Naive thymus-derived CD8-positive, alpha-beta T cell (primary cell): ENCODE results near the gene POLR3K. TPM values are rescaled to one million over a fixed set of nuclear protein-coding genes. Genes with fewer than 3 reads are reported as not detected.
"Not testable (repeated sequence)": the region's sequence is repeated elsewhere in the genome, so short reads cannot be mapped to it uniquely, and the experiment has no call there.

Experiments
- ATAC-seq, 2 donors: fragments of 150-1000 bp; cut with Tn5 transposase in 1 of 2; sonication (Bioruptor Pico), chemical (Tn5 transposase) in 1 of 2; 1 replicate in 1 of 2; 2 replicates in 1 of 2; pipeline ENCODE4 v1.10.0; 2021; ENCODE audit warnings: mild to moderate bottlenecking in 2 of 2, moderate library complexity in 2 of 2
- POLR2A ChIA-PET: fragments of 350-600 bp; sonication (Branson Sonifier 250); formaldehyde crosslinking; loops from one replicate; lab custom pipeline; 2021; ENCODE audit warnings: antibody characterized with exemption; lab: Charles Lee
- DNase-seq, 10 donors: peaks; one replicate each; pipeline versions ENCODE4 v3.0.0 to v3.0.0-alpha.2; 2020 to 2022
- H3K27ac Mint-ChIP-seq, 10 donors: one replicate each; pipeline ENCODE4 v1.8.0; 2020 to 2022; ENCODE audit warnings: mild to moderate bottlenecking in 10 of 10, mixed read lengths in 10 of 10, moderate library complexity in 4 of 10, inconsistent platforms in 1 of 10
- H3K27me3 Mint-ChIP-seq, 5 donors: one replicate each; pipeline ENCODE4 v1.8.0; 2021 to 2022; ENCODE audit warnings: mixed read lengths in 5 of 5
- H3K36me3 Mint-ChIP-seq, 3 donors: one replicate each; pipeline ENCODE4 v1.8.0; 2020 to 2022; ENCODE audit warnings: mixed read lengths in 3 of 3, mild to moderate bottlenecking in 2 of 3, inconsistent platforms in 1 of 3
- H3K4me1 Mint-ChIP-seq, 4 donors: one replicate each; pipeline ENCODE4 v1.8.0; 2021 to 2022; ENCODE audit warnings: mixed read lengths in 4 of 4
- H3K4me3 Mint-ChIP-seq, 10 donors: one replicate each; pipeline ENCODE4 v1.8.0; 2020 to 2022; ENCODE audit warnings: mild to moderate bottlenecking in 10 of 10, mixed read lengths in 10 of 10, moderate library complexity in 6 of 10, inconsistent platforms in 1 of 10
- H3K9me3 Mint-ChIP-seq, 9 donors: one replicate each; pipeline ENCODE4 v1.8.0; 2020 to 2022; ENCODE audit warnings: mixed read lengths in 9 of 9, mild to moderate bottlenecking in 3 of 9, inconsistent platforms in 1 of 9, moderate library complexity in 1 of 9
- polyA plus RNA-seq, 3 donors: library from polyadenylated mRNA; unstranded; fragments of 300-500 nt; fragmentation: Illumina TruSeq; gene quantifications; one replicate each; pipeline ENCODE4 v1.2.3, GENCODE V29; 2021
- total RNA-seq, 8 experiments: library from RNA in 2 of 8; stranded (reverse) in 2 of 8; gene quantifications; one replicate each; pipeline ENCODE4 v1.2.3 and lab custom pipeline; 2021 to 2026

Gene POLR3K
- total and polyA plus RNA-seq, 5 experiments from 2014 or later: 16.2 to 29.5 (median 20.9) TPM

GRCh38 chr16:35678-36305 is 17.6 kb downstream of the POLR3K start:
- peak overlapping the region in 6 of 10 donors; percentile 25 to 82 (median 60) for H3K27ac Mint-ChIP-seq
- POLR2A ChIA-PET: no interaction called here
- no peaks in the 10 kb centered on the region for H3K27me3 Mint-ChIP-seq
- H3K4me1 Mint-ChIP-seq: peaks cover 16 to 56% (median 31%) of the 10 kb centered on the region in 4 donors
- H3K4me3 Mint-ChIP-seq: no peak overlapping the region
- ATAC-seq (no peak), DNase-seq (peak in 1 of 10 donors; percentile 13)
- no peaks in the 10 kb centered on the region for H3K9me3 Mint-ChIP-seq
- no peaks in the 10 kb centered on the region for H3K36me3 Mint-ChIP-seq

- H3K4me3 Mint-ChIP-seq: peak overlapping the region in 3 of 10 donors; percentile 10 to 78 (median 19)
- peaks cover 16 to 56% (median 31%) of the 10 kb centered on the region in 4 donors for H3K4me1 Mint-ChIP-seq
- no peaks in the 10 kb centered on the region for H3K27me3 Mint-ChIP-seq
- no peaks in the 10 kb centered on the region for H3K36me3 Mint-ChIP-seq
- POLR2A ChIA-PET: no interaction called here
- H3K27ac Mint-ChIP-seq: peak overlapping the region in 5 of 10 donors; percentile 26 to 72 (median 44)
- ATAC-seq (peak in 1 of 2 donors; percentile 39), DNase-seq (peak in 1 of 10 donors; percentile 12)
- no peaks in the 10 kb centered on the region for H3K9me3 Mint-ChIP-seq
These were observed 18.3 kb downstream of the POLR3K start for GRCh38 chr16:35011-35677.

- POLR2A ChIA-PET: interaction anchor here (0.6 kb wide), 1 partner anchor 53 kb away, joined by 5 read pairs; no protein-coding TSS in a partner anchor
- ATAC-seq (no peak), DNase-seq (no peak)
- Mint-ChIP-seq H3K27me3 (no peaks in the 10 kb centered on the region), H3K9me3 (no peaks in the 10 kb centered on the region), H3K4me3 (peak overlapping the region in 2 of 10 donors; percentile 10 to 78), H3K4me1 (peaks cover 16 to 52% (median 31%) of the 10 kb centered on the region in 4 donors), H3K36me3 (no peaks in the 10 kb centered on the region), H3K27ac (peak overlapping the region in 6 of 10 donors; percentile 26 to 72 (median 64))
These were observed 18.8 kb downstream of the POLR3K start for GRCh38 chr16:34648-34987.

GRCh38 chr16:33877-34647 is 19.3 kb downstream of the POLR3K start:
- Mint-ChIP-seq H3K9me3 (no peaks in the 10 kb centered on the region), H3K27me3 (no peaks in the 10 kb centered on the region), H3K4me1 (peaks cover 11 to 46% (median 26%) of the 10 kb centered on the region in 4 donors), H3K36me3 (no peaks in the 10 kb centered on the region), H3K4me3 (peak overlapping the region in 1 of 10 donors; percentile 78), H3K27ac (peak overlapping the region in 5 of 10 donors; percentile 18 to 72 (median 44))
- POLR2A ChIA-PET: interaction anchor here (0.6 kb wide), 1 partner anchor 53 kb away, joined by 5 read pairs; no protein-coding TSS in a partner anchor
- DNase-seq (no peak), ATAC-seq (no peak)

- Mint-ChIP-seq H3K27ac (peak overlapping the region in 3 of 10 donors; percentile 2 to 72 (median 18)), H3K4me1 (peaks cover 8 to 39% (median 19%) of the 10 kb centered on the region in 4 donors)
- not testable (repeated sequence) for ATAC-seq
These were observed 20.1 kb downstream of the POLR3K start for GRCh38 chr16:33154-33876.

GRCh38 chr16:30627-31026 is 22.8 kb downstream of the POLR3K start:
- POLR2A ChIA-PET, H3K27me3 Mint-ChIP-seq, H3K27ac Mint-ChIP-seq, H3K4me3 Mint-ChIP-seq, H3K9me3 Mint-ChIP-seq, H3K36me3 Mint-ChIP-seq, DNase-seq, ATAC-seq: not testable (repeated sequence)
- peaks cover 8 to 15% (median 8%) of the 10 kb centered on the region in 4 donors for H3K4me1 Mint-ChIP-seq

More at GRCh38 chr16:33154-33876, 20.1 kb downstream of the POLR3K start:
- H3K4me3 Mint-ChIP-seq, H3K27me3 Mint-ChIP-seq, DNase-seq, POLR2A ChIA-PET, H3K9me3 Mint-ChIP-seq, H3K36me3 Mint-ChIP-seq: not testable (repeated sequence)

- H3K36me3 Mint-ChIP-seq, H3K27ac Mint-ChIP-seq: not testable (repeated sequence)
- ATAC-seq: peak in 1 of 2 donors; percentile 69
These were observed 27.5 kb downstream of the POLR3K start for GRCh38 chr16:25926-26348.

GRCh38 chr16:24151-24550 is 29.3 kb downstream of the POLR3K start:
- H3K27ac Mint-ChIP-seq, DNase-seq, H3K27me3 Mint-ChIP-seq, ATAC-seq, H3K36me3 Mint-ChIP-seq, POLR2A ChIA-PET, H3K4me1 Mint-ChIP-seq, H3K4me3 Mint-ChIP-seq, H3K9me3 Mint-ChIP-seq: not testable (repeated sequence)

More at GRCh38 chr16:25926-26348, 27.5 kb downstream of the POLR3K start:
- DNase-seq, H3K4me1 Mint-ChIP-seq, H3K9me3 Mint-ChIP-seq, POLR2A ChIA-PET, H3K27me3 Mint-ChIP-seq, H3K4me3 Mint-ChIP-seq: not testable (repeated sequence)

GRCh38 chr16:20886-21285 is 32.5 kb downstream of the POLR3K start:
- POLR2A ChIA-PET, H3K36me3 Mint-ChIP-seq, ATAC-seq, H3K27ac Mint-ChIP-seq, H3K4me1 Mint-ChIP-seq, H3K9me3 Mint-ChIP-seq, H3K4me3 Mint-ChIP-seq, H3K27me3 Mint-ChIP-seq, DNase-seq: not testable (repeated sequence)

GRCh38 chr16:17062-17765 is 36.2 kb downstream of the POLR3K start:
- DNase-seq, H3K4me3 Mint-ChIP-seq, H3K27ac Mint-ChIP-seq, H3K27me3 Mint-ChIP-seq, ATAC-seq, H3K36me3 Mint-ChIP-seq, POLR2A ChIA-PET, H3K4me1 Mint-ChIP-seq, H3K9me3 Mint-ChIP-seq: not testable (repeated sequence)

GRCh38 chr16:10772-11171 is 42.6 kb downstream of the POLR3K start:
- H3K36me3 Mint-ChIP-seq, H3K27me3 Mint-ChIP-seq, POLR2A ChIA-PET, H3K9me3 Mint-ChIP-seq, H3K4me1 Mint-ChIP-seq: not testable (repeated sequence)
- ATAC-seq (peak; percentile 41 to 57), DNase-seq (peak; percentile 62 to 95 (median 88))
- Mint-ChIP-seq H3K27ac (peak overlapping the region in 4 of 10 donors; percentile 56 to 86 (median 82)), H3K4me3 (peak overlapping the region in 4 of 10 donors; percentile 30 to 77 (median 46))
